Erythroblast (primary cell): ENCODE data around the gene ECE1.

Source experiments
- GATA1 ChIP-seq: IDR thresholded peaks from 2 replicates; pipeline ENCODE4 v1.6.1; 2011; ENCODE audit warnings: low read depth, mild to moderate bottlenecking, control low read depth, low read length, moderate library complexity
- POLR2A ChIP-seq: IDR thresholded peaks from 2 replicates; pipeline ENCODE4 v1.6.1; 2011; ENCODE audit warnings: mild to moderate bottlenecking, low read length

DNA sequence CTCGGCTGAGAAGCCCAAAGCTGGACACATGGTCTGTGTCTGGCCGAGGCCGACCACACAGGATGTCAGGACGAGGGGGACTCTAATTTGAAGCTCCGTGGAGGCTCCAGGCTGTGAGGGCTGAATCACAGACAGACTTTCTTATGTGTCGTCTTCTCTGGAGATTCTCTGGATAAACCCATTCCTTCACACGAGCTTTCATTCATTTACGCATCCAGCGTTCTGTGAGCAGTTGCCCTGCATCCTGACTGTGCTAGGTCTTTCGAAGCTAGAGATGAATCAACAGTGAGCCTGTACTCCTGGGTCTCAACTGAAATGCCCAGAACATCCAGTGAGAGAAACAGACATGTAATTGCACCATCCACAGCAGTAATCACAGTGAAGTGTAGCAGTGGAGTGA lies 49.6 kb downstream of the ECE1 start:
- TF ChIP-seq POLR2A, result no peak
- TF ChIP-seq GATA1, result no peak
